Caki2 (cell line): ENCODE data around the gene TEX264. TPM values are rescaled to one million over a fixed set of nuclear protein-coding genes. Genes with fewer than 3 reads are reported as not detected.

Experiments
- DNase-seq: peaks from one replicate; pipeline ENCODE4 v3.0.0-alpha.2; 2015; ENCODE audit warnings: low read depth
- in situ Hi-C: cut with HindIII; loops from 2 replicates; pipeline ENCODE4 v1.10.0; 2016; ENCODE audit warnings: low sequenced_read_pairs, low pct_unique_long_range_greater_than_20kb, mixed read lengths
- total RNA-seq: library from RNA; depleted of rRNA; stranded (reverse); fragments of >200 nt; shearing (Covaris generic); gene quantifications from 2 replicates; pipeline ENCODE4 v1.2.3, GENCODE V29; 2014; ENCODE audit warnings: low replicate concordance

Gene TEX264
- total RNA-seq, 1 experiment from 2014 or later = 97.6 TPM

DNA sequence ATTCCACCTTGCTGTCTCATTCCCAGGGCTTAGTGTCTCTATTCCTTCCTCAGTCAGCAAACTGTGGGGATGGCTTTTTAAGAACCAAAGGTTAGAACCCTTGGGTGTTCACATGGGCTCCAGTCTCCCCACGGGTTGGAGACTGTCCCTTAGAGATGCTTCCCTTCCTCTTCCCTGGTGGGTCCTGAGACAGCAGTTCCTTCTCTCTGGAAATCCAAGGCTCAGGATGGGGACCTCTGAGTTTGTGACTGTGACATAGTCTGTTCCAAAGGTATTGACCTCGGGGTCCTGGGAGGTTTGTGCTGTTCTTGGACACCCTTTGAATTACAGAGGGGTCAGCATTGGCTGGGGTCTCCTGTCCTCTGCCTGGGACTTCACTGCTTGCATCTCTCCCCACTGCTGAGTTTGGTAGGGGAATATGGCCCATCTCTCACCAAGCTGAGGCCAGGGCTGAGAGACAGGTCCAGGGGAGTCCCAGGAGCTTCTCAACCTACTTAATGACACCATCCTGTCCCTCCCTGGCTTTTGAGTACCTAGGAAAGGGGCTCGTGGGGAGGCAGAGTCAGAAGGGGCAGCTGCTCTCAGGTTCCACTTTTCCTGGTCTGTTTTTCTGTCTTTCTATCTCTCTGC is 37.3 kb downstream of the TEX264 start:
- no peak for DNase-seq
- in situ Hi-C loops = no loop called here

DNA sequence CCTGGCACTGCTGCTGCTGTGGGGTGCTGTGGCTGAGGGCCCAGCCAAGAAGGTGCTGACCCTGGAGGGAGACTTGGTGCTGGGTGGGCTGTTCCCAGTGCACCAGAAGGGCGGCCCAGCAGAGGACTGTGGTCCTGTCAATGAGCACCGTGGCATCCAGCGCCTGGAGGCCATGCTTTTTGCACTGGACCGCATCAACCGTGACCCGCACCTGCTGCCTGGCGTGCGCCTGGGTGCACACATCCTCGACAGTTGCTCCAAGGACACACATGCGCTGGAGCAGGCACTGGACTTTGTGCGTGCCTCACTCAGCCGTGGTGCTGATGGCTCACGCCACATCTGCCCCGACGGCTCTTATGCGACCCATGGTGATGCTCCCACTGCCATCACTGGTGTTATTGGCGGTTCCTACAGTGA is 38.0 kb downstream of the TEX264 start:
- DNase-seq = no peak
- in situ Hi-C loops = no loop called here

- no peak for DNase-seq
- in situ Hi-C loops = no loop called here
Measured at GRCh38 chr3:51709675-51710074, 38.6 kb downstream of the TEX264 start.

DNA sequence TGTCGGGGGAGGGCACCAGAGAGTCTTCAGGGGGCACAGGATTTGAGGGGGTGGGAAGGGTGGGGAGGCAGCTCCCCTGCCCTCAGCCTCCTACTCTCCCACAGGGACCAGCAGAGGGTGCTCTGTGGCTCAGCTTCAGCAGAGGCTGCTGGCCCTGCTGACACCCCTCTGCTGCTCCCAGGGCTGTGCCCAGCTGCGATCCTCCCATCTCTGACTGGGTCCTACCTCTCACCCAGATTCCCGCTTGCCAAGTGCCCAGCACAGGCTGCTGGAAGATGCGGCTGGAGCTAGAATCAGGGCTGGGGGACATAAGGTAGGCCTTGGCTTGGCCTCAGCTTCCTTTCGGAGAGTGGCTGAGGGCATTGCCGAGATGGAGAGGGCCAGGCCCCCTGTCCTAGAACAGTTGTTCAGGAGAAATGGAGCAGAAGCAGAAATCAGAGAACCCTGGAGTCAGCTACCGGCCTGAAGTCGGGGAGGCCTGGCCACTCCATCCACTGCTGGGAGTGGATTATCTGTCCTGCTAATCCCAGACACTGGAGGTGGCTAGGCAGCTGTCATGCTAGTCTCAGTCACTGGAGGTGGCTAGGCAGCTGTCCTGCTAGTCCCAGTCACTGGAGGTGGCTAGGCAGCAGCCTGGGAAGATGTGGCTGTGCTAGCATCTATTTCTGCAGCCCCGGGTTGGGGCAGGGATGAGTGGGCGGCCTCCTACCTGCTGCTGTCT is 39.7 kb downstream of the TEX264 start:
- DNase-seq = no peak
- in situ Hi-C loops = no loop called here

DNA sequence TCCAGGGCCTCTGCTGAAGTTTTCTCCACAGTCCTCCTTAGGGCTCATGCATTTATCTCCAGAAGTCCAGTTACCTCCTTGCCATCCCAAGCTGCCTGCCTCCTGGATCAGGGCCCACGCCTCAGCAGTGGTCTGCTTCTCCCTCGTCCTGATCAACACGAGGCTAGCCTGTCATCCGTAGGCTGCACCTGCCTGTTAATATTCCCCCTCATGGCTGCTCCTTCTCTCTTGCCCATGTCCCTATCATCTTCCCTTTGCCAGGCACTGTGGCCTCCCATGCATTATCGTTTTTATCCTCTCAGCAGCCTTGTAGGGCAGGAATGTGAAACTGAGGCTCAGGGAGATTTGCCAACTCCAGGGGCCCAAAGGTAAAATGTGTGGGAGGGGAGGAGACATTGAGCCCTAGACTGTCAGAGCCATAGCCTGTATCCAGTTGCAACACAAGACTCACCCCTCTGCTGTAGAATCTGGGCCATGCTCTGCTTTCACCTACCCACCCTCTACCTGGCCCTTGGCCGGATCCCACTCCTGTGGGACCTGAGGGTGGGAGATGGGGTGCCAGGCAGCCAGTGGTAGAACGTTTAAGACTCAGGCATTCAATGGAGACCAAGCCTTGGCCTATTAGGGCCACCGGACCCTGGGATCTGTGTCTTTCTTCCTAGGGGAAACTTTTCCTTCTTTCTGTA is 40.4 kb downstream of the TEX264 start:
- no peak for DNase-seq
- in situ Hi-C loops = no loop called here

DNA sequence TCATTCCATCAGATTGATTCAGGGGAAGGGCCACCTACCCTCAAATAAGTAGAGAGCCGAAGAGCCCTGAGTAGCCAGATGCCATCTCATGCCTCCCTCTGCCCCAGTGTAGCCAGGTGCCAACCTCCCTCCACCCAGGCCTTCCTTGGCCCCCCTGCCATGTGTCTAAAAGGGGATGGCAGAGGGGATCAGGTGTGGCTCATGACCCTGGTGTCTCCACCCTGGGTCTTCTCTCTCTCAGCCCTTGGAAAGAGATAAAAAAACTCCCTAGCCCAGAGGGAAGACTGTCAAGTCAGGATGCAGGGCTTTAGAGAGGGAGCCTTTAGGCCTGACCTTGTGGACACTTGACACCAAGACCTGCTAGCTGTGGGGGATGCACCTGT is 41.0 kb downstream of the TEX264 start:
- in situ Hi-C loops = no loop called here
- no peak for DNase-seq

DNA sequence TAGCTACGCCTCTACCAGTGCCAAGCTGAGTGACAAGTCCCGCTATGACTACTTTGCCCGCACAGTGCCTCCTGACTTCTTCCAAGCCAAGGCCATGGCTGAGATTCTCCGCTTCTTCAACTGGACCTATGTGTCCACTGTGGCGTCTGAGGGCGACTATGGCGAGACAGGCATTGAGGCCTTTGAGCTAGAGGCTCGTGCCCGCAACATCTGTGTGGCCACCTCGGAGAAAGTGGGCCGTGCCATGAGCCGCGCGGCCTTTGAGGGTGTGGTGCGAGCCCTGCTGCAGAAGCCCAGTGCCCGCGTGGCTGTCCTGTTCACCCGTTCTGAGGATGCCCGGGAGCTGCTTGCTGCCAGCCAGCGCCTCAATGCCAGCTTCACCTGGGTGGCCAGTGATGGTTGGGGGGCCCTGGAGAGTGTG is 41.5 kb downstream of the TEX264 start:
- no peak for DNase-seq
- in situ Hi-C loops = no loop called here

DNA sequence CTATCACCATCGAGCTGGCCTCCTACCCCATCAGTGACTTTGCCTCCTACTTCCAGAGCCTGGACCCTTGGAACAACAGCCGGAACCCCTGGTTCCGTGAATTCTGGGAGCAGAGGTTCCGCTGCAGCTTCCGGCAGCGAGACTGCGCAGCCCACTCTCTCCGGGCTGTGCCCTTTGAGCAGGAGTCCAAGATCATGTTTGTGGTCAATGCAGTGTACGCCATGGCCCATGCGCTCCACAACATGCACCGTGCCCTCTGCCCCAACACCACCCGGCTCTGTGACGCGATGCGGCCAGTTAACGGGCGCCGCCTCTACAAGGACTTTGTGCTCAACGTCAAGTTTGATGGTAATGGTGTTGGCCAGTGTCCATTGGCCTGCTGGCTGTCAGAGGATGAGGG is 41.9 kb downstream of the TEX264 start:
- no peak for DNase-seq
- in situ Hi-C loops = no loop called here

DNA sequence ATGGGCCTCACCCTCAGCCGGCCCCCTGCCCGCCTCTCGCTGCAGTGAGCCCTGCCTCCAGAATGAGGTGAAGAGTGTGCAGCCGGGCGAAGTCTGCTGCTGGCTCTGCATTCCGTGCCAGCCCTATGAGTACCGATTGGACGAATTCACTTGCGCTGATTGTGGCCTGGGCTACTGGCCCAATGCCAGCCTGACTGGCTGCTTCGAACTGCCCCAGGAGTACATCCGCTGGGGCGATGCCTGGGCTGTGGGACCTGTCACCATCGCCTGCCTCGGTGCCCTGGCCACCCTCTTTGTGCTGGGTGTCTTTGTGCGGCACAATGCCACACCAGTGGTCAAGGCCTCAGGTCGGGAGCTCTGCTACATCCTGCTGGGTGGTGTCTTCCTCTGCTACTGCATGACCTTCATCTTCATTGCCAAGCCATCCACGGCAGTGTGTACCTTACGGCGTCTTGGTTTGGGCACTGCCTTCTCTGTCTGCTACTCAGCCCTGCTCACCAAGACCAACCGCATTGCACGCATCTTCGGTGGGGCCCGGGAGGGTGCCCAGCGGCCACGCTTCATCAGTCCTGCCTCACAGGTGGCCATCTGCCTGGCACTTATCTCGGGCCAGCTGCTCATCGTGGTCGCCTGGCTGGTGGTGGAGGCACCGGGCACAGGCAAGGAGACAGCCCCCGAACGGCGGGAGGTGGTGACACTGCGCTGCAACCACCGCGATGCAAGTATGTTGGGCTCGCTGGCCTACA is 44.4 kb downstream of the TEX264 start:
- DNase-seq = no peak
- in situ Hi-C loops = no loop called here

- no peak for DNase-seq
- in situ Hi-C loops = no loop called here
Measured at GRCh38 chr3:51715977-51716294, 44.9 kb downstream of the TEX264 start.

DNA sequence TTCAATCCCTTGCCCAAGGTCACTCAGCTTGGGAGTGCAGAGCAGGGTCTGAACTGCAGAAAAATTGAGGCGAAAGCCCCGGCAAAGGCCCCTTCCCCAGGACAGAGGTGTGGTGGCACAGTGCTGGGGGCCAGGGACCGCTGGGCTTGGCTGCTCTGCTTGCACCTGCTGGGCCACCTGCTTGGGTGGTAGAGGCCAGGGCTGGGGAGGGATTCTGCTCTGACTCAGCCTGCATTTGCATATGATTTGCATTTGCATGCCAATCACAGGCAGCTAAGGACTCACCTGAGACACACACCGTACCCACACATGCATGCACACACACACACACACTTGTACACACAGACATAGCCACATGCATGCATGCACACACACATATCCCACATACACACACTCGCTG is 45.8 kb downstream of the TEX264 start:
- in situ Hi-C loops = no loop called here
- DNase-seq = no peak

DNA sequence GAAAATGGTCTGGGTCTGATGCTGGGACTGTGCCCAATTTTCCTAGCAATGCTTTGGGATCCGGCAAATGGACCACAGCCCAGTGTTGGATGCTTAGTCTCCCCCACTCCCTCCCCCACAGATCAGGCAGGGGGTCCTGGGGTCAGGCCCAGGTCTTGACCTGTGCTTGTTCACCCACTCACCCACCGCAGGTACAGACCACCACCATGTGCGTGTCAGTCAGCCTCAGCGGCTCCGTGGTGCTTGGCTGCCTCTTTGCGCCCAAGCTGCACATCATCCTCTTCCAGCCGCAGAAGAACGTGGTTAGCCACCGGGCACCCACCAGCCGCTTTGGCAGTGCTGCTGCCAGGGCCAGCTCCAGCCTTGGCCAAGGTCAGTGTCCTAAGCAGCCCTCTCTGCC is 46.4 kb downstream of the TEX264 start:
- in situ Hi-C loops = no loop called here
- no peak for DNase-seq

- in situ Hi-C loops = no loop called here
- no peak for DNase-seq
Measured at GRCh38 chr3:51717947-51718346, 46.9 kb downstream of the TEX264 start.

DNA sequence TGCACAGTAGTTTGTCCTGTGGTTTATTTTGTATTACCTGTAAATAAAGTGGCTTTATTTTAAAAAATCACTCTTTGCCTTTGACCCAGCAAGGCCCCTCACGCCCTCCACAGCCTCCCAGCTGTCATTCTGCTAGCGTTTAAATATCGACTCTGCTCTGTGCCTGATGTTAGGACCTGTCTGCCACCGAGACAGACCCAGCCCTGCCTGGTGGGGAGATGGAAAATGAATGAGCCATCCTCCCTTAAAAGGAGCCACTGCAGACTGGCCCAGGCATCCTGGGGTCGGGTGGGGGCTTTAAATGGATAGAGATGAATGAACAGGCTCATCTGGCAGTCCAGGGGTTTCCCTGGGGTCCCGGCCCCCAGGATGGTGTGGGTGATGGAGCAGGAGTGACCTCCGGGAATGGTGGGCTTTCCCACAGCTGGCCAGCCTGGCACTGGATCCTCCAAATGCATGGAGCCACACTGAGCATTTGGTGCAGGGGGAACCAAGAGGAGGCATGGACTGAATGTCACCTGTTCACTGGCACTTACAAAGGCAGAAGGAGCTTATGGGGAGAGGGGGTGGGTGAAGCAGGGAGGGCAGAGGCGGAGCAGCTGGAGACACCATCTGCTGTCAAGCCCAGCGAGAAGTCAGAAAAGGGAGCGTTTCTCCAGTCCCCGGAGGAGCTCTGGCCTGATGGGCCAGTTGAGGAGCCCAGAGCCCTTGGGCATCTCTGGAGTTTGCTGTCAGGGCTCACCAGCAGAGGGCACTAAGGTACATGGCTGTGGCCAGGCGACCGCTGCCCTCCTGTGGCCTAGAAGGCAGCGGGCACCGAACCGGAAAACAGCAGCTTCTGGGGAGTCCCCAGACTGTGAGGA is 47.7 kb downstream of the TEX264 start:
- in situ Hi-C loops = no loop called here
- peak; percentile 10 for DNase-seq

GRCh38 chr3:51719410-51720025 is 48.5 kb downstream of the TEX264 start:
- no peak for DNase-seq
- in situ Hi-C loops = no loop called here

GRCh38 chr3:51720292-51721061 is 49.4 kb downstream of the TEX264 start:
- in situ Hi-C loops = no loop called here
- no peak for DNase-seq

GRCh38 chr3:51721062-51721745 is 50.2 kb downstream of the TEX264 start:
- DNase-seq = no peak
- in situ Hi-C loops = no loop called here
